ENCODE data around the gene RHAG.

The RHAG gene

GRCh38 chr6:49636713-49637349 is at the start of gene RHAG:
RHAG (minus strand) TSS chr6:49636839; CDS start chr6:49636812, 27 bp downstream.
- TF ChIP-seq, protein P1, sequence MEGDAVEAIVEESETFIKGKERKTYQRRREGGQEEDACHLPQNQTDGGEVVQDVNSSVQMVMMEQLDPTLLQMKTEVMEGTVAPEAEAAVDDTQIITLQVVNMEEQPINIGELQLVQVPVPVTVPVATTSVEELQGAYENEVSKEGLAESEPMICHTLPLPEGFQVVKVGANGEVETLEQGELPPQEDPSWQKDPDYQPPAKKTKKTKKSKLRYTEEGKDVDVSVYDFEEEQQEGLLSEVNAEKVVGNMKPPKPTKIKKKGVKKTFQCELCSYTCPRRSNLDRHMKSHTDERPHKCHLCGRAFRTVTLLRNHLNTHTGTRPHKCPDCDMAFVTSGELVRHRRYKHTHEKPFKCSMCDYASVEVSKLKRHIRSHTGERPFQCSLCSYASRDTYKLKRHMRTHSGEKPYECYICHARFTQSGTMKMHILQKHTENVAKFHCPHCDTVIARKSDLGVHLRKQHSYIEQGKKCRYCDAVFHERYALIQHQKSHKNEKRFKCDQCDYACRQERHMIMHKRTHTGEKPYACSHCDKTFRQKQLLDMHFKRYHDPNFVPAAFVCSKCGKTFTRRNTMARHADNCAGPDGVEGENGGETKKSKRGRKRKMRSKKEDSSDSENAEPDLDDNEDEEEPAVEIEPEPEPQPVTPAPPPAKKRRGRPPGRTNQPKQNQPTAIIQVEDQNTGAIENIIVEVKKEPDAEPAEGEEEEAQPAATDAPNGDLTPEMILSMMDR (IDR thresholded peaks at IDR 0.05; ENCODE audit: insufficient read depth, low read depth, low read length, missing control alignments): no peak
- no peak for DNase-seq (ENCODE audit: low read depth)

DNA sequence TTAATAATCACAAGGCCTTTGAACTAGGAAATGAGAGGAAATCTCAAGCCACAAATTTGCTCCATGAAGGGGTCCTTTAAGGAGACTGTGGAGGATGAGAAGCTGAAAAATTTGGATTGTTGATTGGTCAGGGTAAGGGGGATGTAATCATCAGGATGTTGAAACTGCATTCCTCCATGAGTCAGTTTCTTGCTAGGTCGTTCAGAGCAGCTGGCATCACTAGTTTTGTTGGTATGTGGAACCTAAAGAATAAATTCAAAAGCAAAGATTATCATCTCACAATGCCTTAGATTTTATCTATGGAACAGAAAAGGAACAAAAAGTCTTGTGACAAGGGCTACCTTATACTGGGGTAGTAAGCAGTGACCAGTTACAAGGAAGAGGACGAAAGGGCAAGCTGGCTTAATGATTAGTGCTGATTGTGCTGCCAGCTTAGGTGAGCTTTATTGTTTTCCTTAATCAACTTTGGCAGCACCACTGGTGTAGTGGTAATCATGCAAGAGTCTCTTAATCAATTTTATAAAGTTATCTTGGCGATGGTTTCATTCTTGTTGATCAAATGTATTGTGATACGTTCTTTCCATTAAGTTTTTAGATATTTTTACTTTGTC is 40.1 kb upstream of the RHAG start:
- TF ChIP-seq, protein P1 (IDR thresholded peaks at IDR 0.05; ENCODE audit: insufficient read depth, low read depth, low read length, missing control alignments): no peak

More at GRCh38 chr6:49636713-49637349, at the start of gene RHAG:
- H3K4me3 ChIP-seq (ENCODE audit: low read length): no peak within 1 kb of the TSS

GRCh38 chr6:49675816-49676215 is 39.2 kb upstream of the RHAG start:
- TF ChIP-seq, protein P1 (IDR thresholded peaks at IDR 0.05; ENCODE audit: insufficient read depth, low read depth, low read length, missing control alignments): no peak
- no peak for DNase-seq (ENCODE audit: low read depth)

More for the DNA sequence above, 40.1 kb upstream of the RHAG start:
- peak; percentile 71 for DNase-seq (ENCODE audit: low read depth)
- no peak overlapping the region for H3K4me3 ChIP-seq (ENCODE audit: low read length)

DNA sequence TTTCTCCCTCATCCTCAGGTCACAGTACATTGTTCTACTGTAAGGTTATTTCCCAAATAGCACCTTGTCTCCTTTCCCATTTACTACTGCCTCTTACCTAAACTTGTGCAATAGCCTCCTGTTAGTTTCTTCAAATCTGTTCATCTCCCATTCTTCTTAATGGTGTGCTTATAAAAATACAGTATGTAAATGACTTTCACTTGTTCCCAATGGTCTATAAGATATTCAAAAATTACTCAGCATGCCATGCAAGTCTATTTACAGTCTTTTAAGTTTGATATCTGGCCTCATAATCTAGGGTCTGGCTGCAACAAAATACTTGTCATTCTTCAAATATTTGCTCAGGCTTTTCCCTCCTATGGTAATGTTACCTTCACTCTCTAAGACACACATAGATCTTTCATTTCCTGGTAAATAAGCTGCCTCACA is 31.5 kb upstream of the RHAG start:
- no peak for DNase-seq (ENCODE audit: low read depth)
- TF ChIP-seq, protein P1 (IDR thresholded peaks at IDR 0.05; ENCODE audit: insufficient read depth, low read depth, low read length, missing control alignments): no peak
- no peak overlapping the region for H3K4me3 ChIP-seq (ENCODE audit: low read length)

More at GRCh38 chr6:49675816-49676215, 39.2 kb upstream of the RHAG start:
- no peak overlapping the region for H3K4me3 ChIP-seq (ENCODE audit: low read length)

DNA sequence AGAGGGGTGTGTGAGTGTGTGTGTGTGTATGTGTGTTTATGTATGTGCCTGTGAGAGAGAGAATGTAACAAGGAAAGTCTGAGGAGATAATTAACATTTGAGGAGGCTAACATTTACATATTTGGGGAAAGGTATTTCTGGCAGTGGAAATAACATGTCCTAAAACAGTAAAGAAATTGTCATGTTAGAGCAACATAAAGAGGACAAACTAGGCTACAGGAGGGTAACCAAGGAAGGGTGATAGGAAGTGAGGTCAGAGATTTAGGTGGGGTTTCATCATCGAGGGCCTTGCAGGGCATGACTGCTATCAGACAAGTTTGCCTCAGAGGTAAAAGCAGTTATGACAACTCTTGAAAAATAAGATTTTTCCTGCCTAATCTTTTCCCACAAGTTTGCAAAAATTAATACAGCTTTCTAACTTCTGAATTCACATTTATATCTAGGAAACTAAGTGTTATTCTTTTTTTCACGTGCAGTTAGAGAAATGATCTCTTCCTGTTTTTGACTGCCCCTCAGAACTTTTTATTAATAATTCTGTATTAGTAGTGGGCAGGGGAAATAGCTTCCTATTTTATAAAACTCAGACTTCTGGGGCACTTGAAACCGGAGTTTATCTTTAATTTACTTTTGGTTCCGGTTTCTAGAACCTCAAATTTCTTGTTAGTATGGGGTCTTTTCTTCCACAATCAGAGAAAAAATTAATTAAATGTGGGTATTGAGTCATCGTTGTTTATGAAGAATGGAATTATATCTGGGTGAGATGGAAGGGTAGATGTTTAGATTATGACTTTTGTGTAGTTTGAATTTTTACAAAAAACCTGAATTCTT is 30.5 kb upstream of the RHAG start:
- TF ChIP-seq, protein P1 (IDR thresholded peaks at IDR 0.05; ENCODE audit: insufficient read depth, low read depth, low read length, missing control alignments): no peak
- H3K4me3 ChIP-seq (ENCODE audit: low read length): no peak overlapping the region
- no peak for DNase-seq (ENCODE audit: low read depth)

GRCh38 chr6:49666480-49666879 is 29.8 kb upstream of the RHAG start:
- no peak overlapping the region for H3K4me3 ChIP-seq (ENCODE audit: low read length)
- TF ChIP-seq, protein P1 (IDR thresholded peaks at IDR 0.05; ENCODE audit: insufficient read depth, low read depth, low read length, missing control alignments): no peak
- no peak for DNase-seq (ENCODE audit: low read depth)

All from epithelial cell of esophagus (primary cell).